Activated CD8-positive, alpha-beta T cell treated with anti-CD3 and anti-CD28 coated beads for 36 hours (primary cell): ENCODE results near the gene LRRC59. TPM values are rescaled to one million over a fixed set of nuclear protein-coding genes. Genes with fewer than 3 reads are reported as not detected.
"Not testable (repeated sequence)": the region's sequence is repeated elsewhere in the genome, so short reads cannot be mapped to it uniquely, and the experiment has no call there.

Experiments
- ATAC-seq: fragments of 200-7000 bp; cut with Tn5 transposase; one replicate; pipeline ENCODE4 v1.10.0; 2021; ENCODE audit warnings: mild to moderate bottlenecking, moderate library complexity
- CTCF ChIA-PET: fragments of 350-600 bp; sonication (Branson Sonifier 250); formaldehyde crosslinking; loops from one replicate; lab custom pipeline; 2021; ENCODE audit warnings: antibody characterized with exemption; lab: Charles Lee
- POLR2A ChIA-PET: fragments of 350-600 bp; sonication (Branson Sonifier 250); formaldehyde crosslinking; loops from one replicate; lab custom pipeline; 2021; ENCODE audit warnings: antibody characterized with exemption; lab: Charles Lee
- DNase-seq: peaks from one replicate; pipeline ENCODE4 v3.0.0-alpha.2; 2020
- H3K27ac Mint-ChIP-seq: one replicate; pipeline ENCODE4 v1.8.0; 2021; ENCODE audit warnings: mild to moderate bottlenecking, mixed read lengths
- H3K27me3 Mint-ChIP-seq: one replicate; pipeline ENCODE4 v1.8.0; 2021; ENCODE audit warnings: mixed read lengths
- H3K36me3 Mint-ChIP-seq: one replicate; pipeline ENCODE4 v1.8.0; 2021; ENCODE audit warnings: low read depth, mixed read lengths
- H3K4me1 Mint-ChIP-seq: one replicate; pipeline ENCODE4 v1.8.0; 2021; ENCODE audit warnings: low read depth, mixed read lengths
- H3K4me3 Mint-ChIP-seq: one replicate; pipeline ENCODE4 v1.8.0; 2021; ENCODE audit warnings: mild to moderate bottlenecking, moderate library complexity, mixed read lengths
- H3K9me3 Mint-ChIP-seq: one replicate; pipeline ENCODE4 v1.8.0; 2021; ENCODE audit warnings: mixed read lengths
- intact Hi-C: fragments of 100-400 bp; cut with micrococcal nuclease; formaldehyde crosslinking; loops from one replicate; pipeline ENCODE4 v1.10.0; 2022
- total RNA-seq, 2 experiments: library from RNA; stranded (reverse); gene quantifications; one replicate each; pipeline ENCODE4 v1.2.3, GENCODE V29; 2021
- TF ChIP-seq, protein P1 (sequence below): fragments of 200-600 bp; IDR thresholded peaks from one replicate; pipeline ENCODE4 v1.8.0; 2022; ENCODE audit warnings: antibody characterized with exemption, mild to moderate bottlenecking

LRRC59 gene
- total RNA-seq, 2 experiments from 2014 or later = 70.6 to 71.0 TPM

DNA sequence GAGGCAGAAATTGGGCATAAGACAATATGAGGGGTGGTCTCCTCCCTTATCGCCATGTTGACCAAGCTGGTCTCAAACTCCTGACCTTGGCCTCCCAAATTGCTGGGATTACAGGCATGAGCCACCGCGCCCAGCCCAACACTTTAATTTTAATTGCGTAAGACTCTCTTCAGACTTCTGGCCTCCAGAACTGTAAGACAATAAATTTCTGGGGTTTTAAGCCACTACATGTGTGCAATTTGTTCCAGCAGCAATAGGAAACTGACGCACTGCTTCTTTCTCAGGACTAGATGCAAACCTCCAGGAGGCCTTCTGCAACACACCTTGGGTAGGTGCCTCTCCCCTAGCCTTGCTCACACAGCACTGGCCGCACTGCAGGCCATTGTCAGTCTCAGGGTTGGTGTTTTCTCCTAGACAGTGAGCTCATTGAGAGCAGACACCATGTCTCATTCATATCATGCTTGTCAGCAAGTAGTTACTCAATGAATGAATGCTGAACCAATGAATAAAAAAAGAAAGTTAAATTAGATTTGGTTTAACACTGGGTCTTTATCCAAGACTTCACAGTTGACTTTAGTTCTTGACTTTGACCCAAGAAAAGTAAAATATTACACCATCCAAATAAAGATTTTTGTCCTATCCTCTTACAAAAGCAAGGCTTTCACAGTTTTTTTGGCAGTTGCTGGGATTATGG lies 23.2 kb upstream of the LRRC59 start:
- Mint-ChIP-seq H3K4me1 (peaks cover 23% of the 10 kb centered on the region), H3K27ac (peak overlapping the region; percentile 87), H3K9me3 (peaks cover 7% of the 10 kb centered on the region), H3K4me3 (no peak overlapping the region), H3K27me3 (no peaks in the 10 kb centered on the region), H3K36me3 (peaks cover 2% of the 10 kb centered on the region)
- ChIA-PET CTCF (interaction anchor here (2.6 to 2.7 kb wide), 2 partner anchors 23 to 58 kb away, joined by 10 to 31 read pairs; partner anchors contain the start of gene LRRC59), POLR2A (interaction anchor here (0.7 to 2.1 kb wide), 2 partner anchors 23 to 39 kb away, joined by 5 to 7 read pairs; partner anchors contain the start of gene LRRC59)
- no peak for ATAC-seq
- intact Hi-C loops = no loop called here
- TF ChIP-seq, protein P1, sequence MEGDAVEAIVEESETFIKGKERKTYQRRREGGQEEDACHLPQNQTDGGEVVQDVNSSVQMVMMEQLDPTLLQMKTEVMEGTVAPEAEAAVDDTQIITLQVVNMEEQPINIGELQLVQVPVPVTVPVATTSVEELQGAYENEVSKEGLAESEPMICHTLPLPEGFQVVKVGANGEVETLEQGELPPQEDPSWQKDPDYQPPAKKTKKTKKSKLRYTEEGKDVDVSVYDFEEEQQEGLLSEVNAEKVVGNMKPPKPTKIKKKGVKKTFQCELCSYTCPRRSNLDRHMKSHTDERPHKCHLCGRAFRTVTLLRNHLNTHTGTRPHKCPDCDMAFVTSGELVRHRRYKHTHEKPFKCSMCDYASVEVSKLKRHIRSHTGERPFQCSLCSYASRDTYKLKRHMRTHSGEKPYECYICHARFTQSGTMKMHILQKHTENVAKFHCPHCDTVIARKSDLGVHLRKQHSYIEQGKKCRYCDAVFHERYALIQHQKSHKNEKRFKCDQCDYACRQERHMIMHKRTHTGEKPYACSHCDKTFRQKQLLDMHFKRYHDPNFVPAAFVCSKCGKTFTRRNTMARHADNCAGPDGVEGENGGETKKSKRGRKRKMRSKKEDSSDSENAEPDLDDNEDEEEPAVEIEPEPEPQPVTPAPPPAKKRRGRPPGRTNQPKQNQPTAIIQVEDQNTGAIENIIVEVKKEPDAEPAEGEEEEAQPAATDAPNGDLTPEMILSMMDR = no peak
- DNase-seq = no peak

DNA sequence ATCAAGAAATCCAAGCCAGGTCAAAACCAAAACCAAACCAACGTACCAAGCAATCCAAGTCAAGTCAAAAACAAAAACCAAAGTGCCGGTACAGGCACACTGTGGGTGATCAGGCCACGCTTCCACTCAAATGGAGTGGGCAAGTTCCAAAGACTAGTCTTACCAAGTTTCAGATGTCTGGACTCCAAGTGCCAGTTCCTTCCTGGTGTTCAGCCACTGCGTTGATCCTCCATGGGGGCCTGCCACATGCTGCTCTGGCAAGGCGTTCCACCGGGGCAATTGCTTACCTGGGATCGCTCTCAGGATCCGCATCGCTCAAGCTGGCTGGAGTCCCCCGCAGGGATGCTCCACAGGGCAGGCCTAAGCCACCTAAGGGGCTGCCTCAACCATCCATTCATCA lies 22.3 kb upstream of the LRRC59 start:
- H3K27ac Mint-ChIP-seq, H3K27me3 Mint-ChIP-seq, intact Hi-C loops, CTCF ChIA-PET, DNase-seq, POLR2A ChIA-PET, H3K4me3 Mint-ChIP-seq, H3K36me3 Mint-ChIP-seq, ATAC-seq, H3K9me3 Mint-ChIP-seq: not testable (repeated sequence)
- peaks cover 20% of the 10 kb centered on the region for H3K4me1 Mint-ChIP-seq

DNA sequence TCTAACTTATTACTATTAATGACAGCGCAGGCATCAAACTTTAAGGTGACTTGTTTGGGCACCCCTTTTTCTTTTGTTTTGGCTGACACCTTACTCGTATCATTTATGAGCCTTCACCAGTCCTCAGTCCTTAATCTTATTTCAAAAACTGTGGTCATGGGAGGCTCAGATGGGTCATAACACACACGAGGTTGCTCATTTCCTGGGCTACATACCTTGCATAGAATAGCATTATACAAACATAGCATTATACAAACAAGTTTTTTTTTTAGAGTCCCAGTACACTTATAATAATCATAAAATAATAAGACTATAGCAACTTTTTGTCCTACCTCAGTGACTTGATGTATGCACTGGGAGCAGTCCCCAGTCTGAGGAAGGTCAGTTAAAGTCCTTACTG lies 17.5 kb upstream of the LRRC59 start:
- TF ChIP-seq, protein P1 = no peak
- intact Hi-C loops = no loop called here
- Mint-ChIP-seq H3K4me3 (no peak overlapping the region), H3K27ac (no peak overlapping the region), H3K27me3 (no peaks in the 10 kb centered on the region), H3K36me3 (no peaks in the 10 kb centered on the region), H3K9me3 (peaks cover 7% of the 10 kb centered on the region), H3K4me1 (no peaks in the 10 kb centered on the region)
- ChIA-PET POLR2A (no interaction called here), CTCF (interaction anchor here (1.2 kb wide), 1 partner anchor 17 kb away, joined by 3 read pairs; no protein-coding TSS in a partner anchor)
- ATAC-seq = no peak
- no peak for DNase-seq

- Mint-ChIP-seq H3K27me3 (no peaks in the 10 kb centered on the region), H3K4me3 (no peak overlapping the region), H3K9me3 (no peaks in the 10 kb centered on the region), H3K27ac (no peak overlapping the region), H3K4me1 (no peaks in the 10 kb centered on the region), H3K36me3 (no peaks in the 10 kb centered on the region)
- ATAC-seq (no peak), DNase-seq (no peak)
- ChIA-PET CTCF (interaction anchor here (2.2 kb wide), 1 partner anchor 15 kb away, joined by 9 read pairs; the partner anchor contains the start of gene LRRC59), POLR2A (interaction anchor here (1.1 kb wide), 1 partner anchor 19 kb away, joined by 3 read pairs; no protein-coding TSS in a partner anchor)
- intact Hi-C loops = no loop called here
- TF ChIP-seq, protein P1 = no peak
Measured at GRCh38 chr17:50412188-50412732, 14.9 kb upstream of the LRRC59 start.

DNA sequence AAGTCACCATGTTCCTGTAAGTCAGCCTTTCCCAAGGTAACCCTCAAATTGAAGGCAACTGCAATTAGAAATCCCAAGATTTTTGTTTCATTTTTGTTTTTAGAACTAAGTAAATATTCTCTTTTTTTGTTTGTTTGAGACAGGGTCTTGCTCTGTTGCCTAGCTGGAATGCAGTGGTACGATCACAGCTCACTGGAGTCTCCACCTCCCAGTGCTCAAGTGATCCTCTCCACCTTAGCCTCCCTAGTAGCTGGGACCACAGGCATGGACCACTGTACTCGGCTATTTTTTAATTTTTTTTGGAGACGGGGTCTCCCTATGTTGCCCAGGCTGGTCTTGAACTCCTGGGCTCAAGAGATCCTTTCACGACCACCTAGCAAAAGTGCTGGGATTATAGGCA lies 10.6 kb upstream of the LRRC59 start:
- peaks cover 8% of the 10 kb centered on the region for H3K27me3 Mint-ChIP-seq
- TF ChIP-seq, protein P1 = no peak
- intact Hi-C loops = no loop called here
- no peaks in the 10 kb centered on the region for H3K36me3 Mint-ChIP-seq
- no peak overlapping the region for H3K27ac Mint-ChIP-seq
- H3K9me3 Mint-ChIP-seq = no peaks in the 10 kb centered on the region
- ATAC-seq (no peak), DNase-seq (no peak)
- no peaks in the 10 kb centered on the region for H3K4me1 Mint-ChIP-seq
- CTCF ChIA-PET = interaction anchor here (3.1 kb wide), 1 partner anchor 10 kb away, joined by 22 read pairs; the partner anchor contains the start of gene LRRC59
- H3K4me3 Mint-ChIP-seq = no peak overlapping the region
- POLR2A ChIA-PET = interaction anchor here (0.6 kb wide), 1 partner anchor 39 kb away, joined by 3 read pairs; no protein-coding TSS in a partner anchor
